CD4-positive, alpha-beta memory T cell (primary cell): ENCODE measurements around the gene SHISAL1. TPM values are rescaled to one million over a fixed set of nuclear protein-coding genes. Genes with fewer than 3 reads are reported as not detected.

ENCODE experiments used
- CTCF ChIA-PET: fragments of 350-600 bp; sonication (Branson Sonifier 250); formaldehyde crosslinking; loops from one replicate; lab custom pipeline; 2021; ENCODE audit warnings: inconsistent platforms; ENCODE audit not compliant: partially characterized antibody; lab: Charles Lee
- POLR2A ChIA-PET: fragments of 350-600 bp; sonication (Branson Sonifier 250); formaldehyde crosslinking; loops from one replicate; lab custom pipeline; 2021; ENCODE audit not compliant: partially characterized antibody; lab: Charles Lee
- DNase-seq, 5 donors: peaks; one replicate each; pipeline versions ENCODE4 v3.0.0 to v3.0.0-alpha.2; 2020 to 2022; ENCODE audit warnings: mixed read lengths in 1 of 5
- H3K27ac ChIP-seq: one replicate; pipeline ENCODE4 v1.7.0; 2013; ENCODE audit warnings: low read depth, low read length
- H3K27me3 ChIP-seq: 2 replicates; pipeline ENCODE4 v1.7.0; 2013; ENCODE audit warnings: mild to moderate bottlenecking, low read length, moderate library complexity; ENCODE audit not compliant: insufficient read depth
- H3K36me3 ChIP-seq: 2 replicates; pipeline ENCODE4 v1.7.0; 2013; ENCODE audit warnings: mild to moderate bottlenecking, low read length, moderate library complexity; ENCODE audit not compliant: insufficient read depth
- H3K4me1 ChIP-seq: 2 replicates; pipeline ENCODE4 v1.7.0; 2013; ENCODE audit warnings: mild to moderate bottlenecking, low read length, moderate library complexity; ENCODE audit not compliant: insufficient read depth
- H3K4me3 ChIP-seq, 2 donors: one replicate each; pipeline ENCODE4 v1.7.0; 2013; ENCODE audit warnings: low read length in 2 of 2, mild to moderate bottlenecking in 1 of 2
- H3K9me3 ChIP-seq, 2 donors: one replicate each; pipeline ENCODE4 v1.7.0; 2013; ENCODE audit warnings: low read length in 2 of 2, control low read depth in 1 of 2; ENCODE audit not compliant: control insufficient read depth in 1 of 2
- H3K27ac Mint-ChIP-seq, 7 donors: one replicate each; pipeline ENCODE4 v1.8.0; 2020 to 2021; ENCODE audit warnings: mixed read lengths in 7 of 7, mild to moderate bottlenecking in 6 of 7, inconsistent platforms in 3 of 7, moderate library complexity in 3 of 7
- H3K27me3 Mint-ChIP-seq, 2 donors: one replicate each; pipeline ENCODE4 v1.8.0; 2020 to 2021; ENCODE audit warnings: mixed read lengths in 2 of 2
- H3K36me3 Mint-ChIP-seq, 2 donors: one replicate each; pipeline ENCODE4 v1.8.0; 2020 to 2021; ENCODE audit warnings: mixed read lengths in 2 of 2, inconsistent platforms in 1 of 2, mild to moderate bottlenecking in 1 of 2
- H3K4me1 Mint-ChIP-seq, 4 donors: one replicate each; pipeline ENCODE4 v1.8.0; 2020 to 2021; ENCODE audit warnings: mixed read lengths in 4 of 4, mild to moderate bottlenecking in 1 of 4
- H3K4me3 Mint-ChIP-seq, 8 donors: one replicate each; pipeline ENCODE4 v1.8.0; 2020 to 2021; ENCODE audit warnings: mixed read lengths in 8 of 8, mild to moderate bottlenecking in 7 of 8, moderate library complexity in 6 of 8, inconsistent platforms in 3 of 8
- H3K9me3 Mint-ChIP-seq, 8 donors: one replicate each; pipeline ENCODE4 v1.8.0; 2020 to 2021; ENCODE audit warnings: mixed read lengths in 8 of 8, mild to moderate bottlenecking in 5 of 8, inconsistent platforms in 3 of 8, moderate library complexity in 1 of 8
- intact Hi-C: fragments of 100-400 bp; cut with micrococcal nuclease; formaldehyde crosslinking; loops from one replicate; pipeline ENCODE4 v1.15.1; 2023
- polyA plus RNA-seq, 2 donors: library from polyadenylated mRNA; unstranded; fragments of 300-500 nt; fragmentation: Illumina TruSeq; gene quantifications; one replicate each; pipeline ENCODE4 v1.2.3, GENCODE V29; 2021
- total RNA-seq, 2 experiments: library from RNA; stranded (reverse); gene quantifications; one replicate each; pipeline ENCODE4 v1.2.3, GENCODE V29; 2021

Gene SHISAL1
- total and polyA plus RNA-seq, 4 experiments from 2014 or later: not detected

DNA sequence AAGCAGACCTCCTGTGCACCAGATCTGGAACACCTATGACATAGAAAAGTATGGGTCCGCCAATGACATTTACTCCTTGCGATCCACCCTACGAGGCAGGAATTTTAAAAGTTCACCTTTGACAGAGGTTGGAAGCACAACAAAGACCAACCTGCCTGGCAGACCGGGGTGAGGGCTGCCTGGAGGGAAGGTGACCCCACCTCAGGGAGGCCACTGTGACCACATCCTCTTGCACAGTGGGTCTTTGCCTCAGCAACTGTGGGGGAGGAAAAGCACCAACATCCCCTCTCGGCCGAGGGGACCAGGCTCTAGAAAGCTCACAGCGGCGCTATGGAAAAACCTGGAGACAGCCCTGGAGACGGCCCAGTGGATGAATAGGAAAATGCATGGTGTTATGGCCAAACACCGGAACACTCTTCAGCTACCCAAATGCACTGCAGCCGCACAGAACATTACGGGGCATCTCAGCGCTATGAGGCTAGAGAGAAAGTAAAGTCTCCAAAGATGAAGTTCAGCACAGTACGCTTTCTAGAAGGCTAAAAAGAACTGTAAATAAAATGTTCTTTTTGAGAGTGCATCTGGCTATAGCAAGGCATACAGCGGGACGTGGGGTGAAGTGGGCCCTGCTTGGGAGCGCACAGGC is 1.8 kb upstream of the SHISAL1 start:
- Histone ChIP-seq H3K36me3 (no peaks in the 10 kb centered on the region), H3K4me1 (peaks cover 6% of the 10 kb centered on the region), H3K4me3 (no peak overlapping the region), H3K27me3 (no peaks in the 10 kb centered on the region), H3K9me3 (no peaks in the 10 kb centered on the region), H3K27ac (no peak overlapping the region)
- DNase-seq: no peak
- Mint-ChIP-seq H3K27me3 (no peaks in the 10 kb centered on the region), H3K9me3 (no peaks in the 10 kb centered on the region), H3K36me3 (no peaks in the 10 kb centered on the region), H3K27ac (peak overlapping the region in 1 of 7 donors; percentile 22), H3K4me1 (peaks cover 2 to 9% (median 7%) of the 10 kb centered on the region in 4 donors), H3K4me3 (peak overlapping the region in 1 of 8 donors; percentile 38)
- POLR2A ChIA-PET: no interaction called here
- CTCF ChIA-PET: no interaction called here
- intact Hi-C loops: no loop called here

DNA sequence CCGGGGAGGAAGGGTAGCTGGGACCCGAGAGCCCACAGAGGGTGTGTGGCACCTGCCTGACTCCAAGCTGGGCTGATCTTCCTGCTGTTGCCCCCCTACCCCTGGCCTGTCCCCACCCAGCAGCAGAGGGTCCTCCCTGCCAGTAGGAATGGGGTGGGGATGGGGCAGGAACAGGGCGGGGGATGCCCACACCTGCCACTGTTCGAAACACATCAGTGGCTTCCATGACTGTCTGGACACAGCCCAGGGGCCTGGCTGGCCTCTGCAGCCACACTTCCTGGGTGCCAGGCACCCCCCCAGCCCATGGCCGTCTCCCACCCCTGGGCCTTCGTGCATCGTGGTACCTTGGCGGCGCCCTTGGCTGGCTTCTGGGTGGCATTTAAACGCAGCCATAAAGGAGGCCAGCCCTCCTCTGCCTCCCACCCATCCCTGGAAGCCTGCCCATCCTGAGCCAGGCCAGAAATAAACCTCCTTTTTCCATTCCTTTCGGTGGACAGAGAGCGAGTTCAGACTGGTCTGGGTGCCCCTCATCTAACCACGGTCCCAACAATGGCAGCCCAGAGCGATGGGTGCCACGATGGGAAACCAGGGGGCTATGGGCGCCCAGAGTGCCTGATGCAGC is 745 bp upstream of the SHISAL1 start:
- H3K9me3 Mint-ChIP-seq: no peaks in the 10 kb centered on the region
- Histone ChIP-seq H3K27ac (no peak overlapping the region), H3K36me3 (no peaks in the 10 kb centered on the region), H3K27me3 (no peaks in the 10 kb centered on the region), H3K4me1 (peaks cover 6% of the 10 kb centered on the region), H3K9me3 (no peaks in the 10 kb centered on the region), H3K4me3 (no peak overlapping the region)
- ChIA-PET POLR2A (no interaction called here), CTCF (no interaction called here)
- H3K27ac Mint-ChIP-seq: no peak overlapping the region
- no peak overlapping the region for H3K4me3 Mint-ChIP-seq
- H3K27me3 Mint-ChIP-seq: no peaks in the 10 kb centered on the region
- DNase-seq: no peak
- H3K36me3 Mint-ChIP-seq: no peaks in the 10 kb centered on the region
- peaks cover 2 to 9% (median 7%) of the 10 kb centered on the region in 4 donors for H3K4me1 Mint-ChIP-seq
- intact Hi-C loops: no loop called here

DNA sequence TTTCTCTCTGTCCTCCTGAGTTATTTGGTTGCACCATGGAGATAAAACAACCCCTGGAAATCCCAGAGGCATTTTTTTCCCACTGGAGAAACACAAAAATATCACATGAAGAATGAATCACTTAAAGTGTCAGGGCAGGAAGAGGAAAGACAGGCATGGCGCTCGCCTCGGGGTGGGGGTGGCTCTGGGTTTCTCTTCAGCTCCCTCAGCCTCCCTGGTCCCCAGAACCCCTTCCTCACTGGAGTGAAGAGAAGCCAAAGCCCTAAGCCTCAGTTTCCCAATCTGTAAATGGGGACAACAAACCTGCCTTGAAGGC is 938 bp downstream of the SHISAL1 start:
- Mint-ChIP-seq H3K4me1 (peaks cover 2 to 9% (median 6%) of the 10 kb centered on the region in 4 donors), H3K4me3 (no peak overlapping the region), H3K9me3 (peaks cover 0 to 2% (median 0%) of the 10 kb centered on the region in 8 donors), H3K27ac (no peak overlapping the region), H3K36me3 (no peaks in the 10 kb centered on the region), H3K27me3 (no peaks in the 10 kb centered on the region)
- Histone ChIP-seq H3K27me3 (no peaks in the 10 kb centered on the region), H3K9me3 (no peaks in the 10 kb centered on the region), H3K27ac (no peak overlapping the region), H3K4me3 (no peak overlapping the region), H3K36me3 (no peaks in the 10 kb centered on the region), H3K4me1 (peaks cover 6% of the 10 kb centered on the region)
- CTCF ChIA-PET: interaction anchor here (0.9 to 1.2 kb wide), 2 partner anchors 254 to 256 kb away, joined by 3 read pairs; no protein-coding TSS in a partner anchor
- POLR2A ChIA-PET: no interaction called here
- no peak for DNase-seq
- intact Hi-C loops: no loop called here

DNA sequence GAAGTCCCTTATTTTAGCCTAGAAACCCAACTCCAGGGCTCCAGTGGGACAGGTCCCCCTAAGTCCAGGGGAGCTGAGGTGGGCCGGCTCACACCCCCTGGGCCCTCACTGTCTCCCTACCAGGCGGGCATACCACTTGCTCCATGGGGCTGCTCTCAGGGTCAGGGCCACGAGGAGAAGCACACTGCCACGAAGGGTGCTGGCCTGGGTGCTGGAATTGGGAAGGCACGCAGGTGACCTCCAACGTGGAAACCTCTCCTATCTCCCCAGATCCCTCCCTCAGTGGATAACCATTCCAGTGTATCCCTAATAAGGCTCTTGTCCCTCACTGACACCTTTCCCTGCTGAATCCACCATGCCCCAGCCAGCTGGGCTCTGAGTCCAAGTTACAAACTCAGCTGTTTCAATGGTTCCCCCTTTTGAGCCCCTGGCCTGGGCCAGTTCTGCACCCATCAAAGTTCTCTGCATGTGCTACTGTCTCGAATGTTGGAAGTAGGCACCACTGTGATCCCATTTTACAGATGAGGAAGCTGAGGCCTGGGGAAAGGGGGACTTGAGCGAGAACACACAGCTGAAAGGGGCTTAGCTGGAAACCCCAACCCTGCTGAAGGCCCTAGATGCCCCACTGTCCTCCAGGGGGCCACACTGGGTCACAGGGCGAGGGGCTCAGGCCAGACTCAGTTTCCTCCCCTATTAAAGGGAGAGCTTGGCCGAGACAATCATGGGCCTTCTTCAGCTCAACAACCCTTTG is 1.5 kb downstream of the SHISAL1 start:
- Histone ChIP-seq H3K36me3 (no peaks in the 10 kb centered on the region), H3K4me3 (no peak overlapping the region), H3K27ac (no peak overlapping the region), H3K27me3 (no peaks in the 10 kb centered on the region), H3K9me3 (no peaks in the 10 kb centered on the region), H3K4me1 (peaks cover 6% of the 10 kb centered on the region)
- H3K36me3 Mint-ChIP-seq: no peaks in the 10 kb centered on the region
- H3K9me3 Mint-ChIP-seq: peaks cover 0 to 2% (median 0%) of the 10 kb centered on the region in 8 donors
- CTCF ChIA-PET: interaction anchor here (0.9 to 1.2 kb wide), 2 partner anchors 255 to 256 kb away, joined by 3 read pairs; no protein-coding TSS in a partner anchor
- DNase-seq: no peak
- H3K4me1 Mint-ChIP-seq: peaks cover 2 to 9% (median 6%) of the 10 kb centered on the region in 4 donors
- H3K4me3 Mint-ChIP-seq: peak overlapping the region in 1 of 8 donors; percentile 25
- H3K27me3 Mint-ChIP-seq: peaks cover 0 to 1% of the 10 kb centered on the region in 2 donors
- POLR2A ChIA-PET: no interaction called here
- H3K27ac Mint-ChIP-seq: no peak overlapping the region
- intact Hi-C loops: no loop called here

DNA sequence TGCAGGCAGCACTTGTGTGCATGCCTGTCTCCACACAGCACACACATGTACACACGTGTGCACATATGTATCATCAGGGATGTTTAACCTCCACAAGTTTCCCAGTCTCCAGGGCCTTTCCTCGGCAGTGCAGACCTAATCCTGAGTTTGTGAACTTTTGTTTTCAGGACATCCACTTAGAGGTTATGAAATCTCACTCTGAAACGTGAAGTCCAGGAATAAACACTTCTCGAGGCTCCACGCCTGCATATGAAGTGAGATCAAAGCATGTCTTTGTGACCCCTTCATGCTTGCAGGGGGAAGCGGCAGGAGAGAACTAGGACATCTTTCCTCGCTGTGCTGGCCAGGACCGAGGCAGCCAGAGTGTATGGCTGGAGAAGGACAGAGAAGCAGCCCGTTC is 3.1 kb downstream of the SHISAL1 start:
- H3K4me1 Mint-ChIP-seq: peaks cover 2 to 6% (median 5%) of the 10 kb centered on the region in 4 donors
- H3K27ac Mint-ChIP-seq: no peak overlapping the region
- Histone ChIP-seq H3K27ac (no peak overlapping the region), H3K4me1 (peaks cover 6% of the 10 kb centered on the region), H3K36me3 (no peaks in the 10 kb centered on the region), H3K4me3 (no peak overlapping the region), H3K27me3 (no peaks in the 10 kb centered on the region), H3K9me3 (no peaks in the 10 kb centered on the region)
- peaks cover 0 to 2% (median 0%) of the 10 kb centered on the region in 8 donors for H3K9me3 Mint-ChIP-seq
- ChIA-PET POLR2A (no interaction called here), CTCF (no interaction called here)
- intact Hi-C loops: no loop called here
- DNase-seq: no peak
- peaks cover 0 to 1% of the 10 kb centered on the region in 2 donors for H3K27me3 Mint-ChIP-seq
- no peak overlapping the region for H3K4me3 Mint-ChIP-seq
- H3K36me3 Mint-ChIP-seq: no peaks in the 10 kb centered on the region

DNA sequence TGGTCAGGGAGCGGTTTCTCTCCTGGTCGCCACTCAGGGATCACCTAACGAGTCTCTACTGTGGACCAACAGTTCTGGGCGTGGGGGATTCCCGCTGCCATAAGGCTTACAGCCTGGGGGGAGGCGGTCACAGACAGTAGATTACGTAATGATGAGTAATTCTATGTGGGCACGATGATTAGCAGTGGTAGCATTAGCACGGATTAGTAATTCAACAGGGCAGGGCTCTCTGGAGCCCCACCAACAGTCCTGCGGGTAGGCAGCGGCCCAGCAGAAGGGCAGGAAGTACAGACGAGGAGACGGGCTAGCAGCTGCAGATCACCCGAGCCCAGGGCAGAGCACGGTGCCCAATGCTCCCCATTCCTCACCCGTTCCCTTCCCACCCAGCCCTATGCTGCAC is 3.6 kb downstream of the SHISAL1 start:
- peaks cover under 1% of the 10 kb centered on the region for H3K4me1 ChIP-seq
- no peak for DNase-seq
- H3K36me3 ChIP-seq: no peaks in the 10 kb centered on the region
- H3K9me3 Mint-ChIP-seq: peaks cover 0 to 2% (median 0%) of the 10 kb centered on the region in 8 donors
- POLR2A ChIA-PET: no interaction called here
- no peak overlapping the region for H3K27ac ChIP-seq
- H3K27me3 ChIP-seq: no peaks in the 10 kb centered on the region
- H3K9me3 ChIP-seq: no peaks in the 10 kb centered on the region
- H3K27me3 Mint-ChIP-seq: peaks cover 0 to 1% of the 10 kb centered on the region in 2 donors
- H3K4me3 ChIP-seq: no peak overlapping the region
- no peak overlapping the region for H3K27ac Mint-ChIP-seq
- H3K4me3 Mint-ChIP-seq: no peak overlapping the region
- CTCF ChIA-PET: no interaction called here
- no peaks in the 10 kb centered on the region for H3K36me3 Mint-ChIP-seq
- intact Hi-C loops: no loop called here
- peaks cover 0 to 1% (median under 1%) of the 10 kb centered on the region in 4 donors for H3K4me1 Mint-ChIP-seq

DNA sequence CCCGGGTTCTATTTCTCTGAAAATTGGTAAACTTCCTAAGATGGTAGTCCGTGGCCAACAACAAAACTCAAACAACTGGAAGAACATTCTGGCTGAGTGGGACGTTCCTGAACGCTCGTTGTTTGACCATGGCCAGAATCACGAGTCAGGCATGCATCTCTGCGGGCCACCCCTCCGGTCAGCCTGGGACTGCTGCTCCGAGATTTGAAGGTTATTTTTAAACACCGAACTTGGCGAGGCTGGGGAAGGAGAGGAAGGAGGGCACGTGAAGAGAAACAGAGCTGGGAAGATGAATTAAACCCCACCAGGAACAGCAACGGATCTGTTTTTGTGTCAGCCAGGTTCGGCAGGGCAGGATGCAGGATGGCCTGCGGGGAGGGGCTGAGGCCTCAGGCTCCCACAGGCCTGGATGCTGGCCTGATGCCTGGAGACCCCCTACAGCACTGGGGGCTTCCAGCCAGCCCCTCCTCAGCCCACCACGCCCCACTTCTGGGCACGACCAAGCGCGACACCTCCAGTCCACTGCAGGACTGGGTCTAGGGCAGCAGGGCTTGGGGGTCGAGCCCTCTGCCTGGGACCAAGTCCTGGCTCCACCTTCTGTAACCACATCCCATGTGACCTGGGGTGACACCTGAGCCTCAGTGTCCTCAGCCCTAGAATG is 5.1 kb downstream of the SHISAL1 start:
- ChIA-PET POLR2A (no interaction called here), CTCF (interaction anchor here (1.6 kb wide), 1 partner anchor 314 kb away, joined by 3 read pairs; no protein-coding TSS in a partner anchor)
- no peaks in the 10 kb centered on the region for H3K4me1 Mint-ChIP-seq
- no peak overlapping the region for H3K4me3 ChIP-seq
- H3K4me3 Mint-ChIP-seq: no peak overlapping the region
- intact Hi-C loops: no loop called here
- H3K27ac Mint-ChIP-seq: peak overlapping the region in 1 of 7 donors; percentile 17
- peaks cover 0 to 1% of the 10 kb centered on the region in 2 donors for H3K27me3 Mint-ChIP-seq
- H3K9me3 ChIP-seq: no peaks in the 10 kb centered on the region
- no peak overlapping the region for H3K27ac ChIP-seq
- no peaks in the 10 kb centered on the region for H3K27me3 ChIP-seq
- H3K4me1 ChIP-seq: no peaks in the 10 kb centered on the region
- DNase-seq: no peak
- H3K9me3 Mint-ChIP-seq: peaks cover 0 to 2% (median 0%) of the 10 kb centered on the region in 8 donors
- no peaks in the 10 kb centered on the region for H3K36me3 ChIP-seq
- no peaks in the 10 kb centered on the region for H3K36me3 Mint-ChIP-seq
